ENCODE measurements around the gene SSH2. TPM values are rescaled to one million over a fixed set of nuclear protein-coding genes. Genes with fewer than 3 reads are reported as not detected.

SSH2 gene
- total and polyA plus RNA-seq, 2 donors (not counting 1 experiment from before 2014, with no cell fraction given) = 51.5 to 183 TPM

- H3K4me1 Mint-ChIP-seq = peaks cover 61% of the 10 kb centered on the region
- Histone ChIP-seq H2AFZ (ENCODE audit: insufficient read depth, low read depth, low read length, poor library complexity, severe bottlenecking) (peak overlapping the region; percentile 99), H3K4me2 (replicated peaks; ENCODE audit: low read depth, low read length, poor library complexity, severe bottlenecking) (peak overlapping the region; percentile 99), H3K27ac (ENCODE audit: low read length in 2 of 2) (no peak overlapping the region), H3K27me3 (replicated peaks in 1 of 4; ENCODE audit: control extremely low read depth in 1 of 4, control insufficient read depth in 3 of 4, insufficient read depth in 4 of 4, low read length in 3 of 4) (peaks cover 0 to 7% (median 2%) of the 10 kb centered on the region in 4 experiments), H3K36me3 (replicated peaks in 1 of 2; ENCODE audit: control extremely low read depth in 1 of 2, control insufficient read depth in 1 of 2, extremely low read depth in 1 of 2, insufficient read depth in 2 of 2, low read length in 1 of 2) (no peaks in the 10 kb centered on the region), H3K9ac (ENCODE audit: low read length) (peak overlapping the region; percentile 85), H3K4me3 (ENCODE audit: control extremely low read depth in 1 of 5, extremely low read depth in 1 of 5, insufficient read depth in 1 of 5, low read depth in 2 of 5, low read length in 4 of 5) (peak overlapping the region in 4 of 5 experiments; percentile 56 to 96 (median 66)), H3K9me3 (ENCODE audit: control extremely low read depth in 1 of 3, control insufficient read depth in 2 of 3, insufficient read depth in 1 of 3, low read length in 2 of 3) (peaks cover 0 to 2% (median 0%) of the 10 kb centered on the region in 3 donors), H4K20me1 (ENCODE audit: control insufficient read depth, insufficient read depth, low read length, poor library complexity, severe bottlenecking) (peaks cover 19% of the 10 kb centered on the region), H3K79me2 (ENCODE audit: control insufficient read depth, insufficient read depth, low read length) (peaks cover 40% of the 10 kb centered on the region), H3K4me1 (ENCODE audit: control insufficient read depth in 2 of 2, insufficient read depth in 2 of 2, low read length in 2 of 2) (peaks cover 54 to 67% of the 10 kb centered on the region in 2 donors)
- H3K27ac Mint-ChIP-seq = peak overlapping the region; percentile 94
- no peaks in the 10 kb centered on the region for H3K9me3 Mint-ChIP-seq (ENCODE audit: insufficient read depth)
- DNase-seq (peak; percentile 51), ATAC-seq (ENCODE audit: low read depth) (no peak)
- intact Hi-C loops (cut with micrococcal nuclease) = loop anchor here (1.0 to 5.0 kb wide), 4 partner anchors 10 to 220 kb away; no protein-coding TSS in a partner anchor
- H3K4me3 Mint-ChIP-seq = peak overlapping the region; percentile 91
- H3K27me3 Mint-ChIP-seq = no peaks in the 10 kb centered on the region
- TF ChIP-seq EZH2 (IDR thresholded peaks at IDR 0.05; ENCODE audit: borderline replicate concordance, insufficient read depth, low read depth, low read length, poor library complexity, severe bottlenecking) (no peak), CTCF (IDR thresholded peaks at IDR 0.05) (no peak)
- ChIA-PET CTCF (interaction anchor here (0.6 to 4.7 kb wide), 12 partner anchors 12 to 441 kb away, joined by 3 to 126 read pairs (median 8); partner anchors contain the start of gene ABHD15), POLR2A (interaction anchor here (1.3 to 3.0 kb wide), 2 partner anchors 10 to 19 kb away, joined by 6 to 18 read pairs; no protein-coding TSS in a partner anchor)
- WGBS (ENCODE audit: insufficient coverage) = 30% methylated on average over 18 of the region's 30 CpGs
These were observed 339.4 kb downstream of the SSH2 start for GRCh38 chr17:29590411-29591145.

All from B cell (primary cell).